Activated T-cell treated with anti-CD3 and anti-CD28 coated beads, Interleukin-2, amount 50 U/mL, for 4 hours (primary cell): ENCODE data around the gene FAM3B. TPM values are rescaled to one million over a fixed set of nuclear protein-coding genes. Genes with fewer than 3 reads are reported as not detected.

Source experiments
- ATAC-seq, 2 donors: fragments of 200-7000 bp; cut with Tn5 transposase; one replicate each; pipeline ENCODE4 v1.10.0; 2021
- DNase-seq: peaks from one replicate; pipeline ENCODE4 v3.0.0-alpha.2; 2020
- H3K27me3 Mint-ChIP-seq: one replicate; pipeline ENCODE4 v1.8.0; 2021; ENCODE audit warnings: low read depth, mixed read lengths
- H3K36me3 Mint-ChIP-seq: one replicate; pipeline ENCODE4 v1.8.0; 2022; ENCODE audit warnings: mixed read lengths; ENCODE audit not compliant: insufficient read depth
- H3K4me1 Mint-ChIP-seq: one replicate; pipeline ENCODE4 v1.8.0; 2021; ENCODE audit warnings: low read depth, mixed read lengths
- H3K4me3 Mint-ChIP-seq: one replicate; pipeline ENCODE4 v1.8.0; 2021; ENCODE audit warnings: mild to moderate bottlenecking, moderate library complexity, mixed read lengths
- H3K9me3 Mint-ChIP-seq: one replicate; pipeline ENCODE4 v1.8.0; 2021; ENCODE audit warnings: mixed read lengths
- total RNA-seq, 3 donors: library from RNA; stranded (reverse); gene quantifications; one replicate each; pipeline ENCODE4 v1.2.1, GENCODE V29; 2021

The FAM3B gene
- total RNA-seq, 3 donors from 2014 or later = not detected

GRCh38 chr21:41398831-41399230, 82.2 kb downstream of the FAM3B start:
- Mint-ChIP-seq H3K9me3 (no peaks in the 10 kb centered on the region), H3K36me3 (peaks cover 60% of the 10 kb centered on the region), H3K4me3 (no peak overlapping the region), H3K4me1 (no peaks in the 10 kb centered on the region), H3K27me3 (no peaks in the 10 kb centered on the region)
- no peak for ATAC-seq
- DNase-seq = no peak

DNA sequence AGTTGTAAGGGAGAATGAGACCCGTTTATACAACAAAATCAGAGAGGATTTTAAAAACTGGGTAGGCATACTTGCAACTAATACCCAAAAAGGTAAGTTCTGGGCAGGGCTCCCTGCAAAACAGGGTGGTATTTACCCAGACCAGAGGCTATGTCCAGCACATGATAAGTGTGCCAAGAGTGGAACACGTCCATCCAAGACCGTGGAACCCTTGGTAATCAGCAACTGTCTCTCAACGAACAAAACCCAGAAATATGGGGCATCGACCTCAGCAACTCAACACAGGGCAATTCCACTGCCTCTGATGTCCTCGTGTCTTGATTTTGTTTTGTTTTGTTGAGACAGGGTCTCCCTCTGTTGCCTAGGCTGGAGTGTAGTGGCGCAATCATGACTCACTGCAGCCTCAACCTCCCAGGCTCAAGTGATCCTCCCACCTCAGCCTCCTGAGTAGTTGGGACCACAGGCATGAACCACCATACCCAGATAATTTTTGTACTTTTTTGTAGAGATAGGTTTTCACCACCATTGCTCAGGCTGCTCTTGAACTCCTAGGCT, 82.7 kb downstream of the FAM3B start:
- Mint-ChIP-seq H3K27me3 (no peaks in the 10 kb centered on the region), H3K36me3 (peaks cover 58% of the 10 kb centered on the region)

GRCh38 chr21:41402231-41402630, 85.6 kb downstream of the FAM3B start:
- peaks cover 56% of the 10 kb centered on the region for H3K36me3 Mint-ChIP-seq
- H3K27me3 Mint-ChIP-seq = no peaks in the 10 kb centered on the region

More for the DNA sequence above, 82.7 kb downstream of the FAM3B start:
- no peak for ATAC-seq
- DNase-seq = no peak
- Mint-ChIP-seq H3K9me3 (no peaks in the 10 kb centered on the region), H3K4me3 (no peak overlapping the region), H3K4me1 (no peaks in the 10 kb centered on the region)

DNA sequence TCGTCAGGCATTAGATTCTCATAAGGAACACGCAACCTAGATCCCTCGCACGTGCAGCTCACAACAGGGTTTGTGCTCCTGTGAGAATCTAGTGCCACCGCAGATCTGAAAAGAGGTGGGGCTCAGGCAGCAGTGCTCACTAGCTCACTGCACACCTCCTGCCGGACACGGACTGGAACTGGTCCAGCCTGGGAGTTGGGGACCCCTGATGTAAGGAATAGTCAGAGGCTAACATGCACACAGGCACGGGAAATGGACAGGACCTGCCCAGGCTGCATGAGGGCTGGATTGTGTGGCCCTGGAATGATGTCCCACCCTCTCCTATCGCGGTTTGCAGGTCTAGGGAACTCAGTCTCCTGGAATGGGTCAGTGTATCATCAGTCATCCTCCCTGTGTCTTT, 86.2 kb downstream of the FAM3B start:
- Mint-ChIP-seq H3K4me1 (no peaks in the 10 kb centered on the region), H3K4me3 (no peak overlapping the region), H3K36me3 (peaks cover 55% of the 10 kb centered on the region), H3K27me3 (no peaks in the 10 kb centered on the region), H3K9me3 (no peaks in the 10 kb centered on the region)
- ATAC-seq (no peak), DNase-seq (no peak)

More at GRCh38 chr21:41402231-41402630, 85.6 kb downstream of the FAM3B start:
- H3K9me3 Mint-ChIP-seq = no peaks in the 10 kb centered on the region
- H3K4me1 Mint-ChIP-seq = no peaks in the 10 kb centered on the region
- ATAC-seq (no peak), DNase-seq (no peak)
- no peak overlapping the region for H3K4me3 Mint-ChIP-seq

DNA sequence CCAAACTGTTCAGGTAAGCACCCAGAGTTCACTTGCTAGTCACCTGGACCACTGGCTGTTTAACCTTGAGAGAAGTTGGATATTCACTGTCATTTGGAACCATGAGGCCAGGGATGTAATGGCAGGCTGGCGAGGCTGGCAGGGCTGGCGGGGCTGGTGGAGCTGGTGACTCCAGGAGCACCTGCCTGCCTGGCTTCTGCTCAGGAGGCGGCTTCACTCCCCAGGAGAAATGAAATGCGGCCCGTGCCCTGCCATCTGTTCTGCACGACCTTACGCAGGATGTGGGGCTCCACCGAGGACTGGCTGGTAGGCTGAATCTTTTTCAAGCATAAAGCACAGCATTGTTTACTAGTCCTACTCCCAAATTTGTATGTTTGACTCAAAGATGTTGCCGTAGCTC, 86.7 kb downstream of the FAM3B start:
- Mint-ChIP-seq H3K9me3 (no peaks in the 10 kb centered on the region), H3K4me1 (no peaks in the 10 kb centered on the region), H3K36me3 (peaks cover 57% of the 10 kb centered on the region), H3K27me3 (no peaks in the 10 kb centered on the region), H3K4me3 (no peak overlapping the region)
- DNase-seq (no peak), ATAC-seq (no peak)

GRCh38 chr21:41403966-41404365, 87.4 kb downstream of the FAM3B start:
- H3K36me3 Mint-ChIP-seq = peaks cover 59% of the 10 kb centered on the region
- H3K4me1 Mint-ChIP-seq = no peaks in the 10 kb centered on the region
- DNase-seq (no peak), ATAC-seq (no peak)
- H3K4me3 Mint-ChIP-seq = no peak overlapping the region
- H3K9me3 Mint-ChIP-seq = no peaks in the 10 kb centered on the region
- no peaks in the 10 kb centered on the region for H3K27me3 Mint-ChIP-seq

DNA sequence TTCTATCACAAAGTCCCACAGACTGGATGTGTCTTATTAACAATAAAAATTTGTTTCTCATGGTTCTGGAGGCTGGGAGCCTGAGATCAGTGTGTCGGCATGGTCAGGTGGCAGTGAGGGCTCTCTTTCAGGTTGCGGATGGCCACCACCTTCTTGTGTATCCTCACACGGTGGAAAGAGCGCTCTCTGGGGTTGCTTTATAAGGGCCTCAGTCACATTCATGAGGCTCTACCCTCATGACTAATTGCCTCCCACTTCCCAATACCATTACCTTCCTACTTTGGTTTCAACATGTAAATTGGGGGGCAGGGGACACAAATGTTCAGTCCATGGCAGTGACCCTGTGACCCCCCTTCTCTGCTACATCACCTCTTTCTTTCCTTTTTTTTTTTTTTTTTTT, 88.7 kb downstream of the FAM3B start:
- Mint-ChIP-seq H3K4me1 (no peaks in the 10 kb centered on the region), H3K27me3 (no peaks in the 10 kb centered on the region), H3K36me3 (peaks cover 63% of the 10 kb centered on the region), H3K4me3 (no peak overlapping the region), H3K9me3 (peaks cover under 1% of the 10 kb centered on the region)
- DNase-seq = no peak
- no peak for ATAC-seq

GRCh38 chr21:41406340-41406739, 89.7 kb downstream of the FAM3B start:
- DNase-seq (no peak), ATAC-seq (no peak)
- Mint-ChIP-seq H3K36me3 (peaks cover 62% of the 10 kb centered on the region), H3K4me1 (no peaks in the 10 kb centered on the region), H3K9me3 (peaks cover 8% of the 10 kb centered on the region), H3K27me3 (no peaks in the 10 kb centered on the region), H3K4me3 (no peak overlapping the region)

Other genes starting within 250 kb of the FAM3B start
- gene BACE2, start 148.6 kb upstream of the FAM3B start, total RNA-seq = under 1 TPM; 0.32 to 0.53 (median 0.38) TPM
- 1 to 10 TPM; 6.1 to 7.6 (median 7.4) TPM for gene MX2, start 45.2 kb downstream of the FAM3B start, total RNA-seq
- 10 to 100 TPM; 13.8 to 33.8 (median 22.7) TPM for gene MX1, start 109.4 kb downstream of the FAM3B start, total RNA-seq
- gene TMPRSS2, start 191.4 kb downstream of the FAM3B start, total RNA-seq = under 1 TPM; 0.24 to 0.33 (median 0.30) TPM